GM18909 (cell line): ENCODE results near the gene UEVLD.

Experiments used
- ATAC-seq: cut with Tn5 transposase; IDR thresholded peaks from one replicate; pipeline ENCODE4 v1.9.1; 2021; ENCODE audit warnings: mild to moderate bottlenecking; ENCODE audit not compliant: unreplicated experiment, poor library complexity

Gene UEVLD

GRCh38 chr11:18590571-18590970, 2.0 kb upstream of the UEVLD start:
- no peak for ATAC-seq

GRCh38 chr11:18581825-18582224, 6.7 kb downstream of the UEVLD start:
- ATAC-seq: no peak

- no peak for ATAC-seq
Measured at GRCh38 chr11:18580113-18580766, 8.3 kb downstream of the UEVLD start.

- ATAC-seq: peak; percentile 72
Measured at GRCh38 chr11:18578975-18579598, 9.4 kb downstream of the UEVLD start.

- no peak for ATAC-seq
Measured at GRCh38 chr11:18575361-18575760, 13.2 kb downstream of the UEVLD start.

- no peak for ATAC-seq
Measured at GRCh38 chr11:18567081-18567480, 21.5 kb downstream of the UEVLD start.

GRCh38 chr11:18566406-18566805, 22.1 kb downstream of the UEVLD start:
- ATAC-seq: no peak

- ATAC-seq: no peak
Measured at GRCh38 chr11:18564149-18564548, 24.4 kb downstream of the UEVLD start.

- ATAC-seq: no peak
Measured at GRCh38 chr11:18563090-18563730, 25.3 kb downstream of the UEVLD start.

- no peak for ATAC-seq
Measured at GRCh38 chr11:18548001-18548400, 40.5 kb downstream of the UEVLD start.

GRCh38 chr11:18540207-18541009, 48.1 kb downstream of the UEVLD start:
- no peak for ATAC-seq

GRCh38 chr11:18536209-18536608, 52.3 kb downstream of the UEVLD start:
- no peak for ATAC-seq

- ATAC-seq: no peak
Measured at GRCh38 chr11:18534245-18534644, 54.3 kb downstream of the UEVLD start.

- no peak for ATAC-seq
Measured at GRCh38 chr11:18533365-18533764, 55.2 kb downstream of the UEVLD start.

- no peak for ATAC-seq
Measured at GRCh38 chr11:18527512-18527911, 61.0 kb downstream of the UEVLD start.

- ATAC-seq: peak; percentile 97
Measured at GRCh38 chr11:18526521-18527296, 61.8 kb downstream of the UEVLD start, which contains the start of gene TSG101. TSS of gene TSG101 (minus strand) at chr11:18526942. CDS start at chr11:18526816, 126 bp downstream.

GRCh38 chr11:18526130-18526520, 62.4 kb downstream of the UEVLD start:
- ATAC-seq: no peak

GRCh38 chr11:18524248-18524647, 64.3 kb downstream of the UEVLD start:
- ATAC-seq: no peak

- no peak for ATAC-seq
Measured at GRCh38 chr11:18523084-18523483, 65.5 kb downstream of the UEVLD start.

- ATAC-seq: no peak
Measured at GRCh38 chr11:18522388-18522787, 66.1 kb downstream of the UEVLD start.
